Activated CD4-positive, alpha-beta T cell treated with anti-CD3 and anti-CD28 coated beads, Interleukin-2, amount 10 ng/mL, durations not matched to agents 7 days and 5 days (primary cell): ENCODE measurements around the gene MAGI2. TPM values are rescaled to one million over a fixed set of nuclear protein-coding genes. Genes with fewer than 3 reads are reported as not detected.

Experiments used
- CTCF ChIA-PET: fragments of 350-600 bp; sonication (Branson Sonifier 250); formaldehyde crosslinking; loops from one replicate; lab custom pipeline; 2021; ENCODE audit warnings: antibody characterized with exemption; lab: Charles Lee
- POLR2A ChIA-PET: fragments of 350-600 bp; sonication (Branson Sonifier 250); formaldehyde crosslinking; loops from one replicate; lab custom pipeline; 2021; ENCODE audit warnings: antibody characterized with exemption; lab: Charles Lee
- DNase-seq: peaks from one replicate; pipeline ENCODE4 v3.0.0-alpha.2; 2020
- H3K27ac Mint-ChIP-seq: one replicate; pipeline ENCODE4 v1.8.0; 2021; ENCODE audit warnings: mild to moderate bottlenecking, moderate library complexity, mixed read lengths
- H3K27me3 Mint-ChIP-seq: one replicate; pipeline ENCODE4 v1.8.0; 2021; ENCODE audit warnings: mixed read lengths
- H3K36me3 Mint-ChIP-seq: one replicate; pipeline ENCODE4 v1.8.0; 2021; ENCODE audit warnings: low read depth, mixed read lengths
- H3K4me1 Mint-ChIP-seq: one replicate; pipeline ENCODE4 v1.8.0; 2021; ENCODE audit warnings: mixed read lengths
- H3K4me3 Mint-ChIP-seq: one replicate; pipeline ENCODE4 v1.8.0; 2021; ENCODE audit warnings: mild to moderate bottlenecking, moderate library complexity, mixed read lengths
- H3K9me3 Mint-ChIP-seq: one replicate; pipeline ENCODE4 v1.8.0; 2021; ENCODE audit warnings: mixed read lengths
- total RNA-seq, 2 experiments: library from RNA; stranded (reverse); gene quantifications; one replicate each; pipeline ENCODE4 v1.2.3, GENCODE V29; 2021

MAGI2 gene
- total RNA-seq, 2 experiments from 2014 or later, result 0.05 to 0.10 TPM

DNA sequence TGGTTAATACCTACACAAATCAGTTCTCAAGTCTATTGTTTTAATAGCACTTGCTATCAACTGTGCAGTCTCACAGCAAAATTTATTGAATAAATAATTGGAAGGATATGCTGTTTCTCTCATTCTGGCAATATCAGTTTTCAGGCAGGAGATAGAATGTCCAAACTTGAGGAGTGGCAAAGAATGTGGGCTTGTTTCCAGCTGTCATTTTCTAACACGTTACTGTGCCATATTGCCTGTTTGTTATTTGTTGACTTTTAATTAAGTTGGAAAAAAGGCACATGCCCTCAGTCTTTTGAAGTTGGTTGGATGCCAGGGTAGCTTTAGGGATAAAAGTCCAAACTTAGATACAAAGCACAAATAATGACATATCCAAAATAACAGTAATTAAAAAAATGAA, 52.2 kb downstream of the MAGI2 start:
- Mint-ChIP-seq H3K4me3 (no peak overlapping the region), H3K9me3 (no peaks in the 10 kb centered on the region), H3K36me3 (no peaks in the 10 kb centered on the region), H3K4me1 (no peaks in the 10 kb centered on the region), H3K27ac (no peak overlapping the region), H3K27me3 (no peaks in the 10 kb centered on the region)
- POLR2A ChIA-PET, result no interaction called here
- CTCF ChIA-PET, result no interaction called here
- DNase-seq, result no peak

DNA sequence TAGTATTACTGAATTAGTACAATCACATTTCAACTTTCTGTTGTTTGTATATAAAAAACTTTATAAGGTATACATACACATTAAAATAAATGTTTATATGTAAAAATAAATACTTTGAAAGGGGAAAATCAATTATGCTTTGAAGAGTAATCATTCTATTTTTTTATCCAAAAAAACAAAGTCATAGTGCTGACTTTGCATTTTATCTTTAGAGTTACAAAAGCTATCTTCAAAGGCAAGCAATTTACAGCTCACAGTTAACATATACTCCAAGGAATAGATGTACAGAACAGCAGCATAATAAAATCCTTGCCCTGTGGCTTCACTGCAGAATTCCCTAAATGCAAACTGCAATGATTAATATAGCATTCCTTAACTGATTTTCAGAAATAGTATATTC, 53.2 kb downstream of the MAGI2 start:
- no peaks in the 10 kb centered on the region for H3K36me3 Mint-ChIP-seq
- no peak for DNase-seq
- H3K27me3 Mint-ChIP-seq, result no peaks in the 10 kb centered on the region
- no peaks in the 10 kb centered on the region for H3K9me3 Mint-ChIP-seq
- H3K4me1 Mint-ChIP-seq, result no peaks in the 10 kb centered on the region
- no peak overlapping the region for H3K4me3 Mint-ChIP-seq
- ChIA-PET POLR2A (no interaction called here), CTCF (no interaction called here)
- no peak overlapping the region for H3K27ac Mint-ChIP-seq

- Mint-ChIP-seq H3K27ac (no peak overlapping the region), H3K4me1 (no peaks in the 10 kb centered on the region), H3K9me3 (no peaks in the 10 kb centered on the region), H3K36me3 (no peaks in the 10 kb centered on the region), H3K27me3 (no peaks in the 10 kb centered on the region), H3K4me3 (no peak overlapping the region)
- DNase-seq, result no peak
- CTCF ChIA-PET, result interaction anchor here (1.4 kb wide), 1 partner anchor 10 kb away, joined by 3 read pairs; no protein-coding TSS in a partner anchor
- POLR2A ChIA-PET, result no interaction called here
These were observed 55.2 kb downstream of the MAGI2 start for GRCh38 chr7:79398138-79398749.

DNA sequence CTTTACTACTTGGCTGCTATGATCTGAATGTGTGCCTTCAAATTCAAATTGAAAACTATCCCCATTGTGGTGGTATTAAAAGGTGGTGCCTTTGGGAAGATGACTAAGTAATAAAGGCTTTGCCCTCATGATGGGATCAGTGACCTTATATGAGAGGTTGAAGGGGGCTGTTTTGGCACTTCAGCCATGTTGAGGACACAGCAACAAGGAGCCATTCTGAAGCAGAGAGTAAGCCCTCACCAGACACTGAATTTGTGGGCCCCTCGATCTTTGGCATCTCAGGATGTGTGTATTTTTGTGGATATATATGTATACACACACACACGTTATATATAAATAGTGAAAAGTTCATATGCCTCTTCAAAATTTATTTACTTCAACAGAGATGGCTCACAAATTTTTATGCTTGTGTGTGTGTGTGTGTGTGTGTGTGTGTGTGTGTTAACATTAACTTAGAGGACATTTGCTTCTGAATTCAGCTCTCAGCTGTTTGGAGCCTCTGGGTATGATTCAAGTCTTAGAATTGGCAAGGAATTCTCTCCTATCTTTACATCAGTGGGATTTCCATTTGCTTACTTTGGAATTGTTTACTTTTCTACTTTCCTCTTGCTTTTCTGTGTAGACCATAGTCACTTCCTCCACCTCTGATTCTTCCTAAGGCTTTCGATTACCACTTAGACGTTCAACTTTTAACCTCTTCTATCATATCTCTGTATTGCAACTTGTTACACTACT, 66.6 kb downstream of the MAGI2 start:
- H3K9me3 Mint-ChIP-seq, result peaks cover under 1% of the 10 kb centered on the region
- no peaks in the 10 kb centered on the region for H3K27me3 Mint-ChIP-seq
- DNase-seq, result no peak
- H3K36me3 Mint-ChIP-seq, result no peaks in the 10 kb centered on the region
- no peaks in the 10 kb centered on the region for H3K4me1 Mint-ChIP-seq
- H3K27ac Mint-ChIP-seq, result no peak overlapping the region
- H3K4me3 Mint-ChIP-seq, result no peak overlapping the region
- CTCF ChIA-PET, result no interaction called here
- POLR2A ChIA-PET, result no interaction called here

DNA sequence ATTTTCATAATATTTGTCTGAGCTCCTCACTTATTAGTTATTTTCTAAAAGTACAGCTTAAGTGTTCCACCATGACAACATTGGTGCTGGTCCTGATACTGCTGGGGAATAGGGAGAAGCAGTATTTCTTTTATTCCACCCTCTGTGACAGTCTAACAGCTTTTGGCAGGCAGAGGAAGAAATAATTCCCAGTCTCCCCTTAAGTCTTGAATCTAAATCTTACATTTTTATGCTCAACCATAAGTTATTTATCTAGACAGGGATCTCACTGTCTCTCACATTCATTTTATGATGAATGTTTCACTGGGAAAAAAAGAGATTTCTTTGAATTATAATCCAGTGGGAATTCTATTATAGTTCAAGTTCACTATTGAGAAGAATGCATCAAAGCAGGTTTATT, 71.5 kb downstream of the MAGI2 start:
- no peaks in the 10 kb centered on the region for H3K36me3 Mint-ChIP-seq
- H3K4me1 Mint-ChIP-seq, result no peaks in the 10 kb centered on the region
- POLR2A ChIA-PET, result no interaction called here
- no peaks in the 10 kb centered on the region for H3K27me3 Mint-ChIP-seq
- CTCF ChIA-PET, result no interaction called here
- no peak overlapping the region for H3K27ac Mint-ChIP-seq
- no peak for DNase-seq
- no peaks in the 10 kb centered on the region for H3K9me3 Mint-ChIP-seq
- H3K4me3 Mint-ChIP-seq, result no peak overlapping the region

- Mint-ChIP-seq H3K27me3 (no peaks in the 10 kb centered on the region), H3K9me3 (no peaks in the 10 kb centered on the region), H3K27ac (no peak overlapping the region), H3K36me3 (no peaks in the 10 kb centered on the region), H3K4me3 (no peak overlapping the region), H3K4me1 (no peaks in the 10 kb centered on the region)
- POLR2A ChIA-PET, result no interaction called here
- DNase-seq, result no peak
- CTCF ChIA-PET, result no interaction called here
These were observed 76.4 kb downstream of the MAGI2 start for GRCh38 chr7:79377097-79377496.

DNA sequence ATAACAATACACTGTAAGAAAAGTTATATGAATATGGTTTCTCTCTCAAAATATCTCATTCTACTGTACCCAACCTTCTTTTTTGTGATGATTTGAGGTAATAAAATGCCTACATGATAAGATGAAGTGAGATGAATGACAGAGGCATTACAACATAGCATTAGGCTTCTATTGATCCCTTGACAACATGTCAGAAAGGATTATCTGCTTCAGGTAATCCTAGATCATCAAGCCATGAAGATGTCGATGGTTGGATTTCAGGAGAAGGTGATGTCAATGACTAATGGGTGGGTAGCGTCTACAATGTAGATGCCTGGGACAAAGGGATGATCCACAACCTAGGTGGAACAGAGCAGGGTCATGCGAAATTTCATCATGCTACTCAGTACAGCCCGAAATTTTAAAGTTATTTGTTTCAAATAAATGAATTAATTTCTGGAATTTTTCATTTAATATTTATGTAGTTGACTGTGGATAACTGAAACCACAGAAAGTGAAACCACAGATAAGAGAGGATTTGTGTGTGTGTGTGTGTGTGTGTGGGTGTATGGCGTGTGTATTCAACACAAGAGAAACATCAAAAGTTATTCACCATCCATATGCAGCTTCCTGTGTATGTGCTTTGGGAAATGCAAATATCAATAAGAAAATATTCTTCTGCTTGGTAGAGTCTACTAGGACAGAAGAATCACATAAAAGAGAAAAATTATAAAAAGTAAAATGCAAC, 77.0 kb downstream of the MAGI2 start:
- H3K36me3 Mint-ChIP-seq, result no peaks in the 10 kb centered on the region
- no peak overlapping the region for H3K4me3 Mint-ChIP-seq
- DNase-seq, result no peak
- POLR2A ChIA-PET, result no interaction called here
- no peaks in the 10 kb centered on the region for H3K9me3 Mint-ChIP-seq
- H3K27me3 Mint-ChIP-seq, result no peaks in the 10 kb centered on the region
- no peaks in the 10 kb centered on the region for H3K4me1 Mint-ChIP-seq
- H3K27ac Mint-ChIP-seq, result no peak overlapping the region
- CTCF ChIA-PET, result no interaction called here

DNA sequence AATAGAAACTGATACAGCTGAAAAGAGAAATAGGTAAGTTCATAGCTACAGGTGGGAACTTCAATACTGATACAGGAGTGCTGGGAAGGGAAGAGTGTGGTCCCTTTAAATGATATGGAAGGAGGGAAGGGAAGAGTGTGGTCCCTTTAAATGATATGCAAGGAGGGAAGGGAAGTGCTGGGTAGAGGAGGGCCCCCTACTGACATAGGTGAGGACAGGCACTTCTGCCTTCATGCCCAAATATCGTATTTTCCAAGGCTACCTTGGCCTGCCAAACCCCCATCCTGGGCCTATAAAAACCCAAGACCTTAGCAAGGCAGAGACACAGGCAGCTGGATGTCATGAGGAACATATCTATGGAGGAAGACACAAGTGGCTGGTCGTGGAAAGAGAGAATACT, 92.3 kb downstream of the MAGI2 start:
- ChIA-PET POLR2A (no interaction called here), CTCF (no interaction called here)
- Mint-ChIP-seq H3K4me1 (no peaks in the 10 kb centered on the region), H3K9me3 (no peaks in the 10 kb centered on the region), H3K4me3 (no peak overlapping the region), H3K36me3 (no peaks in the 10 kb centered on the region), H3K27ac (no peak overlapping the region), H3K27me3 (no peaks in the 10 kb centered on the region)
- DNase-seq, result no peak

DNA sequence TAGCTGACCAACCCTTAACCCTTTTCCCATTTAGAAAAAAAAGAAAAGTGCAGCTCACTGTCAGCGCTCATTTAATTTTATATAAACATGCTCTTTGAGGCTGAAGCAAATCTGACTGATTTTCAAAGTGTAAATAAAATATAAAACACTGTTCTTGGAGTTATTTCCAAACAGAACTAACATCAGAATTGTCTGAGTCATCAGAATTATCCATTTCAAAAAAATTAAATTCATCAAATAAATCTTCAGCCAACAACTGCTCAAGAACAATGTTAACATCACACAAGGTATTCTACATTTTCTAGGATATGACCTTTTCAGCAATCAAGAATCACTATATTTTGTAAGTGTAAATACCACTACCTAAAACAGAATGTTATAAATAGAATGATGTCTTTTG, 93.6 kb downstream of the MAGI2 start:
- no peak overlapping the region for H3K27ac Mint-ChIP-seq
- H3K36me3 Mint-ChIP-seq, result no peaks in the 10 kb centered on the region
- DNase-seq, result no peak
- no peaks in the 10 kb centered on the region for H3K27me3 Mint-ChIP-seq
- H3K4me3 Mint-ChIP-seq, result no peak overlapping the region
- no peaks in the 10 kb centered on the region for H3K4me1 Mint-ChIP-seq
- H3K9me3 Mint-ChIP-seq, result no peaks in the 10 kb centered on the region
- POLR2A ChIA-PET, result no interaction called here
- CTCF ChIA-PET, result no interaction called here

GRCh38 chr7:79357101-79357500, 96.4 kb downstream of the MAGI2 start:
- no peak for DNase-seq
- Mint-ChIP-seq H3K36me3 (no peaks in the 10 kb centered on the region), H3K4me1 (no peaks in the 10 kb centered on the region), H3K27me3 (no peaks in the 10 kb centered on the region), H3K9me3 (no peaks in the 10 kb centered on the region), H3K4me3 (no peak overlapping the region), H3K27ac (no peak overlapping the region)
- POLR2A ChIA-PET, result no interaction called here
- CTCF ChIA-PET, result no interaction called here

GRCh38 chr7:79353720-79354468, 99.6 kb downstream of the MAGI2 start:
- no peak for DNase-seq
- no peaks in the 10 kb centered on the region for H3K36me3 Mint-ChIP-seq
- H3K27me3 Mint-ChIP-seq, result no peaks in the 10 kb centered on the region
- ChIA-PET CTCF (no interaction called here), POLR2A (no interaction called here)
- H3K27ac Mint-ChIP-seq, result no peak overlapping the region
- no peaks in the 10 kb centered on the region for H3K4me1 Mint-ChIP-seq
- H3K9me3 Mint-ChIP-seq, result no peaks in the 10 kb centered on the region
- no peak overlapping the region for H3K4me3 Mint-ChIP-seq

DNA sequence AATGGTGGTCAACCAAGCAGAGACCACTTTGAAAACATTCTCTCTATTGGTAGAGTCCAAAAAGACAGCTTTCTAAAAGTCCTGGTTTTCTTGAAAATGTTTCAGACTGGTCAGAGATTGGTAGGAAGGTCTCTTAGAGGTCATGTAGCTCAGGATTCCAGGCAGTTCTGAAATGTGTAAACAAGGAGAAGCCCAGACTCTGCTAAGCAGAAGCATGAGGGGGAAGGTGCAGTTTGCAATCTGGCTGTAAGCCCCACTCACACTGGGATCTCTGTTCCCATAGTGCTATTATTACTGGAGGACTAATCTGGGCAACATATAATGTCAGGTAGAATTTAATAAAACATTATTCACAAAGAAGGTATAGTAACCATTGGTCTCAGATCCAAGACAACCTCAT, 101.1 kb downstream of the MAGI2 start:
- Mint-ChIP-seq H3K4me3 (no peak overlapping the region), H3K4me1 (no peaks in the 10 kb centered on the region), H3K36me3 (no peaks in the 10 kb centered on the region), H3K9me3 (no peaks in the 10 kb centered on the region), H3K27ac (no peak overlapping the region), H3K27me3 (no peaks in the 10 kb centered on the region)
- ChIA-PET POLR2A (no interaction called here), CTCF (no interaction called here)
- DNase-seq, result no peak

- no peak for DNase-seq
- Mint-ChIP-seq H3K4me1 (no peaks in the 10 kb centered on the region), H3K4me3 (no peak overlapping the region), H3K27ac (no peak overlapping the region), H3K9me3 (no peaks in the 10 kb centered on the region), H3K36me3 (no peaks in the 10 kb centered on the region), H3K27me3 (no peaks in the 10 kb centered on the region)
- CTCF ChIA-PET, result no interaction called here
- POLR2A ChIA-PET, result no interaction called here
These were observed 106.1 kb downstream of the MAGI2 start for GRCh38 chr7:79347351-79347750.
